Measurements from ENCODE around the gene PPFIA3. TPM values are rescaled to one million over a fixed set of nuclear protein-coding genes. Genes with fewer than 3 reads are reported as not detected.

Gene PPFIA3
- total RNA-seq, 1 experiment from 2014 or later, result 28.1 TPM

GRCh38 chr19:49091391-49092038 is 27.8 kb upstream of the PPFIA3 start:
- Histone ChIP-seq H3K27me3 (ENCODE audit: insufficient read depth, low read length) (no peaks in the 10 kb centered on the region), H3K4me2 (ENCODE audit: low read length) (no peak overlapping the region), H3K79me2 (ENCODE audit: insufficient read depth, low read length) (peaks cover 99% of the 10 kb centered on the region), H2AFZ (ENCODE audit: low read depth, low read length, poor library complexity, severe bottlenecking) (no peak overlapping the region), H3K27ac (ENCODE audit: low read depth, low read length) (no peak overlapping the region), H3K9ac (ENCODE audit: low read length) (no peak overlapping the region), H3K36me3 (ENCODE audit: control insufficient read depth in 1 of 2, insufficient read depth in 2 of 2, low read length in 2 of 2) (peaks cover 45 to 73% of the 10 kb centered on the region in 2 experiments), H3K4me1 (ENCODE audit: control insufficient read depth in 1 of 2, insufficient read depth in 2 of 2, low read length in 2 of 2) (peaks cover 3 to 12% of the 10 kb centered on the region in 2 experiments; a peak in 3 of 4 replicates), H3K9me3 (ENCODE audit: control insufficient read depth in 1 of 2, insufficient read depth in 1 of 2, low read depth in 1 of 2, low read length in 2 of 2) (no peaks in the 10 kb centered on the region), H3K4me3 (replicated peaks in 1 of 2; ENCODE audit: low read depth in 1 of 2, low read length in 2 of 2) (no peak overlapping the region), H3K9me2 (ENCODE audit: insufficient read depth) (no peaks in the 10 kb centered on the region), H4K20me1 (ENCODE audit: insufficient read depth) (peaks cover 38% of the 10 kb centered on the region; the same call in 1 of the 2 replicates)
- CTCF ChIA-PET, result no interaction called here
- TF ChIP-seq CBX3 (IDR thresholded peaks at IDR 0.05; ENCODE audit: low read depth) (no peak), POLR2A (IDR thresholded peaks at IDR 0.05; ENCODE audit: borderline replicate concordance, extremely low read depth, insufficient read depth, insufficient read length) (no peak), SRF (IDR thresholded peaks at IDR 0.05; ENCODE audit: low read depth) (no peak), CTCF (IDR thresholded peaks at IDR 0.05 in 2 of 3, conservative IDR thresholded peaks at IDR 0.05 in 1 of 3; ENCODE audit: borderline replicate concordance in 1 of 3, insufficient read depth in 1 of 3, low read depth in 2 of 3, low read length in 2 of 3) (no peak), TCF7L2 (IDR thresholded peaks at IDR 0.05; ENCODE audit: borderline replicate concordance, extremely low read depth, insufficient read depth, insufficient read length) (no peak), EZH2 (IDR thresholded peaks at IDR 0.05) (no peak), CEBPB (IDR thresholded peaks at IDR 0.05; ENCODE audit: low read depth) (no peak), RAD21 (IDR thresholded peaks at IDR 0.05; ENCODE audit: low read depth) (no peak), ELF1 (IDR thresholded peaks at IDR 0.05; ENCODE audit: borderline replicate concordance, low read depth) (no peak), ZBTB33 (IDR thresholded peaks at IDR 0.05; ENCODE audit: extremely low read depth, insufficient replicate concordance, low read length) (no peak)
- RAD21 ChIA-PET (ENCODE audit: low non-redundant PET in 1 of 2, low total read pairs in 2 of 2, uncharacterized antibody in 2 of 2, unreplicated experiment in 2 of 2), result no interaction called here
- POLR2A ChIA-PET, result no interaction called here
- intact Hi-C loops (cut with micrococcal nuclease), result no loop called here
- DNase-seq (ENCODE audit: low read depth, low spot score) (no peak), ATAC-seq (no peak)
- no TSS peak for BruUV-seq (replicated peaks)
